Measurements from ENCODE around the gene LMX1A. TPM values are rescaled to one million over a fixed set of nuclear protein-coding genes. Genes with fewer than 3 reads are reported as not detected.

The LMX1A gene
- total and polyA plus RNA-seq, 4 donors, result 0.05 to 0.17 TPM; not detected in 2

GRCh38 chr1:165254896-165255625 lies 101.5 kb downstream of the LMX1A start:
- no peak overlapping the region for H3K9ac ChIP-seq (ENCODE audit: low read depth in 1 of 2, low read length in 2 of 2)
- WGBS, result 74% methylated on average over 3 of the region's 3 CpGs
- H3K4me1 ChIP-seq (ENCODE audit: control insufficient read depth in 4 of 4, insufficient read depth in 4 of 4, low read length in 3 of 4), result peaks cover 6 to 44% (median 24%) of the 10 kb centered on the region in 4 donors
- no peak overlapping the region for H3K4me3 ChIP-seq (ENCODE audit: low read depth in 1 of 3, low read length in 3 of 3)
- DNase-seq (ENCODE audit: low spot score), result no peak
- H3K36me3 ChIP-seq (ENCODE audit: control insufficient read depth in 4 of 4, insufficient read depth in 3 of 4, low read depth in 1 of 4, low read length in 3 of 4), result no peaks in the 10 kb centered on the region
- no peaks in the 10 kb centered on the region for H3K9me3 ChIP-seq (ENCODE audit: control insufficient read depth in 4 of 4, low read length in 3 of 4)
- no peaks in the 10 kb centered on the region for H3K27me3 ChIP-seq (ENCODE audit: control insufficient read depth in 4 of 4, insufficient read depth in 4 of 4, low read length in 3 of 4)
- TF ChIP-seq CTCF (IDR thresholded peaks at IDR 0.05; ENCODE audit: low read depth, low read length, missing input control) (no peak), GABPA (IDR thresholded peaks at IDR 0.05 in 1 of 2, conservative IDR thresholded peaks at IDR 0.05 in 1 of 2) (no peak), ZBTB33 (IDR thresholded peaks at IDR 0.05) (no peak), FOXA2 (IDR thresholded peaks at IDR 0.05) (no peak)
- no peak overlapping the region for H3K27ac ChIP-seq (ENCODE audit: low read depth in 1 of 2, low read length in 2 of 2)

DNA sequence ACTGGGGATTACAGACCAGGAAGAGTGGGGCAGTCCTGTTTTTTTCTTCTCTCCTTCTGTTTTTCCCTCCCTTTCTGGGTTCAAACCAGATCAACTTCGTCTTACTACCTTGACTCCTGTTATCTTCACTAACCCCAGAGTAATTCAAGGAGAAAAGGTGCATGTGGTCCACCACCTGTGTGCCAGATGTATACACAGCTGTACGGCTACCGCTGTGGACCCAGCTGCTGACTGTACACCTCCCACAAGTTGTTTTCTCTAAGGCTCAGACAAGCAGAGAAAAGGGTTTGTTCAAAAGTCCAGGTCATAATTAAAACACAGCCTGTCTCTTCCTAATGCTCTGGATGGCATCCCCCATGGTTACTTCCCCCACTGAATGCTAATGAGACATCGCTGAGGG lies 102.1 kb downstream of the LMX1A start:
- Histone ChIP-seq H3K27ac (ENCODE audit: low read depth in 1 of 2, low read length in 2 of 2) (no peak overlapping the region), H3K27me3 (ENCODE audit: control insufficient read depth in 4 of 4, insufficient read depth in 4 of 4, low read length in 3 of 4) (no peaks in the 10 kb centered on the region), H3K9ac (ENCODE audit: low read depth in 1 of 2, low read length in 2 of 2) (no peak overlapping the region), H3K4me3 (ENCODE audit: low read depth in 1 of 3, low read length in 3 of 3) (no peak overlapping the region), H3K4me1 (ENCODE audit: control insufficient read depth in 4 of 4, insufficient read depth in 4 of 4, low read length in 3 of 4) (peaks cover 6 to 40% (median 24%) of the 10 kb centered on the region in 4 donors), H3K36me3 (ENCODE audit: control insufficient read depth in 4 of 4, insufficient read depth in 3 of 4, low read depth in 1 of 4, low read length in 3 of 4) (no peaks in the 10 kb centered on the region), H3K9me3 (ENCODE audit: control insufficient read depth in 4 of 4, low read length in 3 of 4) (no peaks in the 10 kb centered on the region)
- WGBS, result 62% methylated on average over 4 of the region's 4 CpGs
- no peak for DNase-seq (ENCODE audit: low spot score)
- peak; percentile 4 for TF ChIP-seq CTCF (IDR thresholded peaks at IDR 0.05; ENCODE audit: low read depth, low read length, missing input control)
- TF ChIP-seq, protein P1, sequence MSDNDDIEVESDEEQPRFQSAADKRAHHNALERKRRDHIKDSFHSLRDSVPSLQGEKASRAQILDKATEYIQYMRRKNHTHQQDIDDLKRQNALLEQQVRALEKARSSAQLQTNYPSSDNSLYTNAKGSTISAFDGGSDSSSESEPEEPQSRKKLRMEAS (IDR thresholded peaks at IDR 0.05), result no peak

DNA sequence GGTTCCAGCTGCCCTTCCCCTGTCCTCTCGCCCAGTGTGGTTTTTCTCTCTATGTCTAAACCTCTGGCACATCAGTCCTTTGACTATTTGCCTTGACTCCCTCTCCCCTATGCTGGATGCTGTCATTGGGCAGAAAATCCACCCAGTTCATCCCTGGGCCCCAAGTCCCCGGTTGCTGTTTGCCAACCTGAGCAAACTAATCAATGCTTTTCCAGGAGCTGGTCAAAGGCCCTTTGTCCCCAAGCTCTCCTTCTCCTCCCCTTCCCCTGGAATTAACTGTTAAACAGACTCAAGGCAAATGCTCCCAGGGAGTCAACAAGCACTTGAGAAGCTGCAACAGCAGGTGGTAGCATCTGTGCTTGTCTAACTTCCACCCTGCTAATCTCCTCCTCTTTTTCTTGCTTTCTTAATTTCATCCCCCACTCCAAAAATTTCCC lies 102.7 kb downstream of the LMX1A start:
- DNase-seq (ENCODE audit: low spot score), result no peak
- no peak overlapping the region for H3K9ac ChIP-seq (ENCODE audit: low read depth in 1 of 2, low read length in 2 of 2)
- TF ChIP-seq TAF1 (conservative IDR thresholded peaks at IDR 0.05) (peak; percentile 73), ZBTB33 (IDR thresholded peaks at IDR 0.05) (peak; percentile 57), GABPA (IDR thresholded peaks at IDR 0.05 in 1 of 2, conservative IDR thresholded peaks at IDR 0.05 in 1 of 2) (no peak), HNF4G (IDR thresholded peaks at IDR 0.05) (peak; percentile 80), EGR1 (IDR thresholded peaks at IDR 0.05; ENCODE audit: low read depth in 2 of 2) (peak in 1 of 2 donors; percentile 17), SP1 (IDR thresholded peaks at IDR 0.05) (peak; percentile 91), HNF4A (conservative IDR thresholded peaks at IDR 0.05) (peak; percentile 85 to 91), RAD21 (IDR thresholded peaks at IDR 0.05) (peak; percentile 54 to 73), REST (IDR thresholded peaks at IDR 0.05) (peak; percentile 64), NR2F2 (IDR thresholded peaks at IDR 0.05) (no peak), FOXA1 (IDR thresholded peaks at IDR 0.05) (no peak)

More for the DNA sequence above, 102.7 kb downstream of the LMX1A start:
- peaks cover 6 to 36% (median 24%) of the 10 kb centered on the region in 4 donors for H3K4me1 ChIP-seq (ENCODE audit: control insufficient read depth in 4 of 4, insufficient read depth in 4 of 4, low read length in 3 of 4)
- 15% methylated on average over 2 of the region's 2 CpGs for WGBS
- no peaks in the 10 kb centered on the region for H3K9me3 ChIP-seq (ENCODE audit: control insufficient read depth in 4 of 4, low read length in 3 of 4)
- no peaks in the 10 kb centered on the region for H3K36me3 ChIP-seq (ENCODE audit: control insufficient read depth in 4 of 4, insufficient read depth in 3 of 4, low read depth in 1 of 4, low read length in 3 of 4)
- no peak overlapping the region for H3K4me3 ChIP-seq (ENCODE audit: low read depth in 1 of 3, low read length in 3 of 3)
- no peak overlapping the region for H3K27ac ChIP-seq (ENCODE audit: low read depth in 1 of 2, low read length in 2 of 2)
- no peaks in the 10 kb centered on the region for H3K27me3 ChIP-seq (ENCODE audit: control insufficient read depth in 4 of 4, insufficient read depth in 4 of 4, low read length in 3 of 4)

Data from liver (tissue), 9 donors.